Stimulated activated CD4-positive, alpha-beta T cell treated with anti-CD3 and anti-CD28 coated beads, Interleukin-15, amount 100 ng/mL, for 48 hours (primary cell): ENCODE measurements around the gene TACR1.
"Not testable (repeated sequence)": the region's sequence is repeated elsewhere in the genome, so short reads cannot be mapped to it uniquely, and the experiment has no call there.

Experiments used
- DNase-seq, 2 donors: peaks; one replicate each; pipeline ENCODE4 v3.0.0-alpha.2; 2020; ENCODE audit warnings: low read depth in 2 of 2

TACR1 gene

DNA sequence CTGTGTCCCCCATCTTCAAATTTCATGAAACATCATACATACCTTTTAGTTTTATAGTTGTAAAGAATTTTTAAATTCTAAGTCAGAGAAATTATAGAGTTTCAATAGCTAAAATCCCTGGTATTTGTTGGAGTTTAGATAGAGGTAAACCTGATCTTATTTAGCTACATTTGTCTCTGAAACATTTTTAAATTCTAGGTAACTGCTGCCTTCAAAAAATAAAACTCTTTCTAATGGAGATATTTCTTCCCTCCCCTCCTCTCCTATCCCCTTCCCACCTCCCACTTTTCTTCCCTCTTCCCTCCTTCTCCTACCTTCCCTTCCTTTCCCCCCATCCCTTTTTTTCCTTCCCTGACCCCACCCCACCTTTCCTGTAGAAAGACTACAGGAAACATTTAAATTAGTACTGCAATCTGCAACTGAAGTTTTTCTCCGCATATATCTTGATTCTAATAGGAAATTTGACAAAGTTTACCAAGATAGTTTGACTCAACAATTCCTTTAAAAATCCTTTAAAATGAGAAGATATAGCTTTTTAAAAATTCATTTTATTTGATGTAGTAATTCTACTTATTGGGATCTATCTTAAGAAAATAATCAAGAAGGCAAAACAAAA, 4.1 kb downstream of the TACR1 start:
- DNase-seq = no peak

DNA sequence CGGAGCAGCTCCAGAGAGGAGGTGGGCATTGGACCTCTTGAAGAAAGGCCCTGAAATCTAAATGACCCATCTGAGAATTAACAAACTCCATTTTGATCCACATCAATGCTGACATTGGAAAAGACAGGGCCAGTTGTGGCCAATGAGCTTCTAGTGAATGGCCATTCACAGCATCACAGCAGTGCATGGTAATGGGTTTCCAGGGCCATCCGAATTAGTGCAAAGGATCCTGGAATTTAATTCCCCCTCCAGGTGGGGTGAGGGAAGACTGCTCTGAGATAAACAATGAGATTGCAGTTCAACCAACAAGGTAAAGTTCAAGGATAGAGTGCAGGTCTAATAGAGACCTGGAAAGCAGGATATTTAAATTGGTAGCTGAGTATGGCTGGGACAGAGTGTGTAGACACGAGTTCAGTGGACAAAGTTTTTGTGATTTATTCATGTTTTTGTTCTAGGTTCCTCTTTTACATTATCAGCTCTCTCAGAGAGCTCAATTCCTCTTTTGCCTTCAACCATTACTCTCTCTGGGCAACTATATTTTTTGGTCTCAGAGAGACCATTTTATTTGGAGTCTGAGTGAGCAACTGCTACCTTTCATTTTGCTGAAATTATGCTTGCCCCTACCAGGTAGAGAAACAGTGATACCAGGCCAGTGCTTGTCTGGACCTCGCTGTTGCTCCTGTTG, 5.0 kb downstream of the TACR1 start:
- DNase-seq = no peak

- no peak for DNase-seq
Observed at GRCh38 chr2:75192496-75192895, 6.8 kb downstream of the TACR1 start.

DNA sequence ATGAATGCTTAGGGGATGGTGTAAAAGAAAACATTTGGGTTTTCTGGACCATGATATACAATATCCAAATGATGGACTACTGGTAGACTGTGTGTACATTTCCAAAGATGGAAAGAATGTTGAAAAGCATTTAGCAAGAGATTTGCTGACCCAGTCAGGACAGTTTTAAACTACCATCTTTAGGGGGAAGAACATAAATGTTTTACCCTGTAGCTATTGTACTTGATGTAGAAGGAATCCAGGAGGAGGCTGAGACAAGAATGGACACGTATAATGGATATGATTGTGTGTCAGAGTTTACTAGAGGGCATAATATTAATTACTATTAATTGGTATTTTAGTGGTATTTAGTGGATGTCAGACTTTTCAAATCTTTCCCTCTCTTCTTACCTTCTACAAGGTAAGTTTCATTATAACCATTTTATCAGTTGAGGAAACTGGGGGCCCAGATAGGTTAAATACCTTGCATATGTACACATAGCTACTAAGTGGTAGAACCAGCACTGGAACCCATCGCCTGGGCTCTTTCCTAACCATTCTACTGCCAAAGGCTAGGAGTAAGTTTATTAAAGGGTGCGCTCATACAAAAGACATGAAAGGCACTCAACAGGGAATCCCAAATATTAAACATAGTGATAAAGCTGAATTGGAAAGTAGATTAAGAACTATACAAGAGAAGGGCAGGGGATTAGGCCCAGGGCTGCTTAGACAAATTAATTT, 8.9 kb downstream of the TACR1 start:
- no peak for DNase-seq

GRCh38 chr2:75186821-75187220, 12.5 kb downstream of the TACR1 start:
- DNase-seq = no peak

DNA sequence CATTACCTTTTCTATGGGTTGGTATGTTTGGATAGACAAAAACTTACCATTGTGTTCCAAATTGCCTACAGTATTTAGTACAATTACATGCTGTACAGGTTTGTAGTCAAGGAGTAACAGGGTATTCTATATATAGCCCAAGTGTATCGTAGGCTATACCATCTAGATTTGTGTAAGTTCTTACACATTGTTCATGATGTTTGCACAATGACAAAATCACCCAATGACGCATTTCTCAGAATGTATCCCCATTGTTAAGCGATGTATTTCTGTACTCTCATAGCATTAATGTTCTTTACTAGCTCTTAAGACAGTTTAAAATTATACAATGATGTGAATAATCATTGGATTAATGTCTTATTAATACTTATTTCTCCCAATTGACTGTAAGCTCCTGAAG, 16.7 kb downstream of the TACR1 start:
- DNase-seq = no peak

DNA sequence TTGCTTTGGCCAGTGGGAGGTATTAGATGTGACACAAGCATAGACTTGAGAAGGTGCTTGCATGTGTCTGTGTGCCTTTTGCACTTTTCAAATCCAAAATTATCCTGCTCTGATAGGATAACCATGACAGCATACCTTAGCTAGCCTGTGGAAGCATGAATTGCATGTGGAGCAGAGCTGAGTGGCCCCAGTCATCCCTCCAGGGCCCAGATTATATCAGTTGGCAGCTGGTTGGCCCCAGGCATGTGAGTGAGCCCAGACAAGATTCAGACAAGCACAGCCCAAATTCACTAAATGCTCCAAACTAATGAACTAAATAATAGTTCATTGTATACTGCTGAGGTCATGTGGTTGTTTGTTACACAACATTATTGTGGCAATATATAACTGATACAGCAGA, 18.8 kb downstream of the TACR1 start:
- DNase-seq = no peak

DNA sequence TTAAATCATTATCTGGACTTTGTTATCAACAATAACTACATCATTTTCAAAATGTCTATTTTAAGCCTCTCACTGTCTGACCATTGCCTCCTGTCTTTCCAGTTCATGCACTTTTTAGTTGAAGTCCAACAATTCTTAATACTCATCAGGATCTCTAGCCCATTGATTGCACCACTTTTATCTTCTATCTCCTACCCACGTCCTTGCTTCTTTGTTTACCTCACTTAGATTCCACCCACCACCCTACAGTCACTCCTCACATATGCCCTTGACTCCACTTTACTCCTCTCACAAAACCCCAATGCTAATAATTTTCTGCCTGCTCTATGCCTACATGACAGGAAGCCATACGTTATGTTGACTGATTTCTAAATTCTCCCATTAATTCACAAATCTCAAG, 21.9 kb downstream of the TACR1 start:
- DNase-seq = no peak

DNA sequence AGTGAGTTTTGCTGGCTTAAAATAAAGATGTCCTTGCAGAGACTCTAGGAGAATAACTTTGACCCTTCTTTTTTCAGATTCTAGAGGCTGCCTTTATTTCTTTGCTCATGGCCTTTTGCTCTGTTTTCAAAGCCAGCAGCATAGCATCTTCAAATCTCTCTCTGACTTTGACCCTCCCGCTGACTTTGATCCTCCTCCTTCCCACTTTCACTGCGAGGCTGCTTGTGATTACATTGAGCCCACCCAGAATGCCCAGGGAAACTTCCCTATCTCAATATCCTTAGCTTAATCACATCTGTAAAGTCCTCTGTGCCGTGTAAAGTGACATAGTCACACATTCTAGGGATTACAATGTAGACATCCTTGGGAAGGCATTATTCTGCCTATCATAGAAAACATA, 23.9 kb downstream of the TACR1 start:
- no peak for DNase-seq

GRCh38 chr2:75174981-75175380, 24.3 kb downstream of the TACR1 start:
- no peak for DNase-seq

- no peak for DNase-seq
Observed at GRCh38 chr2:75174519-75174918, 24.8 kb downstream of the TACR1 start.

DNA sequence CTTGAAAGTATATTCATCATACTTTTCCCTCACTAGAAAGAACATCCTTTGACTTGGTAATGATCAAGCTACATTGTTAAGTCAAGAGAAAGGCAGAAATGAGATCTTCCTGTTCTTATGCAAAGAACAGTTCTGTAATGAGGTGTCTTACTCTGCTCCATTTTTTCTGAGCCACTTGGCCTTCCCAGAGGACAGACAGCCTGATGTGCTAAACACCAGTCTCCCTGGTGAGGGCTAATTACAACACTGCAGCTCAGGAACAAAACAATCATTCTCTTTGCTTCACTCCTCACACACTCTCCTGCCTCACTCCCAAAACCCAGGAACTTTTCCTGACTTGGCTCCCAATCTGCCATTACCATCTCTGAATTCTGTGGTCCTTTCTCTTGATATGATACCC, 25.6 kb downstream of the TACR1 start:
- DNase-seq = no peak

DNA sequence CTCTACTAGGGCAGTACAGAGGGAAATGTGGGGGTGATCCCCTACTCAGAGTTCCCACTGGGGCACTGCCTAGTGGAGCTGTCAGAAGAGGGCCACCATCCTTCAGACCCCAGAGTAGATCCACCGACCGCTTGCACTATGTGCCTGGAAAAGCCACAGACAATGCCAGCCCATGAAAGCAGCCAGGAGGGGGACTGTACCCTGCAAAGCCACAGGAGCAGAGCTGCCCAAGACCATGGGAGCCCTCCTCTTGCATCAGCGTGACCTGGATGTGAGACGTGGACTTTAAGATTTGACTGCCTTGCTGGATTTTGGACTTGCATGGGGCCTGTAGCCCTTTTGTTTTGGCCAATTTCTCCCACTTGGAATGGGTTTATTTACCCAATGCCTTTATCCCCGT, 27.9 kb downstream of the TACR1 start:
- not testable (repeated sequence) for DNase-seq

GRCh38 chr2:75170889-75171288, 28.4 kb downstream of the TACR1 start:
- DNase-seq = no peak

DNA sequence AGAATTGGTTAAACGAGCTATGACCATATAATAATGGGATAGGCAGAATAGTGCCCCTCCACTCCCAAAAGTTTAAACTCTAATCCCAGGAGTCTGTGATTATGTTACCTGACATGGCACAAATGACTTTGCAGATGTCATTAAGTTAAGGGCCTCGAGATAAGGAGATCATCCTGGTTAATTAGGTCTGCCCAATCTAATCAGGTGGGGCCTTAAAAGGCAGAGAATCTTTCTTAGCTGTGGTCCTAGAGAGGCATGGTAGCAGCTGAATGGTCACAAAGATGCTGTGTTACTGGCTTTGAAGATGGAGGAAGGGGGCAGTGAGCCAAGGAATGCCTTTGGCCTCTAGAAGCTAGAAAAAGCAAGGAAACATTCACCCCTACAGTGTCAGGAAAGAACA, 31.1 kb downstream of the TACR1 start:
- no peak for DNase-seq

- no peak for DNase-seq
Observed at GRCh38 chr2:75166491-75166890, 32.8 kb downstream of the TACR1 start.

GRCh38 chr2:75162897-75163296, 36.4 kb downstream of the TACR1 start:
- no peak for DNase-seq

- DNase-seq = no peak
Observed at GRCh38 chr2:75162259-75162658, 37.1 kb downstream of the TACR1 start.

- no peak for DNase-seq
Observed at GRCh38 chr2:75157435-75157834, 41.9 kb downstream of the TACR1 start.

DNA sequence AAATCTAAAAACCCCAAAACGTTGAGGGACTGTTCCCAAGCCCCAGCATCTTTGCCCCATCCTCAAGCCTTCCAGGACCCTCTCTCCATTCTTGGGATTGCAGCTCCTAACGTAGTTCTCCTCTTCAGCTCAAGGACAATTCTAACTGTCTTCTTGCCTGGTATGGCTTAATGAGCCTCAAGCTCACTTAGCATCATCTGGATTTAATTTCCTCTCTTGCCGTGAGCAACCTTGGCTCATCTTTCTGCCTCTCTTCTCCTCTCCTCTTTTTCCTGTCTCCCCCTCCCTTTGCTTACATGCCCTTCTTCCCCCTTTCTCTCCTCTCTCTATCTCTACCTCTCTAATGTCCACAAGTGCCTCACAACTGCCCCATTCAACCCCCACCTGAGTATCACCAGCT, 44.2 kb downstream of the TACR1 start:
- no peak for DNase-seq

GRCh38 chr2:75153221-75153620, 46.1 kb downstream of the TACR1 start:
- no peak for DNase-seq

- not testable (repeated sequence) for DNase-seq
Observed at GRCh38 chr2:75152243-75152642, 47.1 kb downstream of the TACR1 start.

GRCh38 chr2:75147884-75148283, 51.4 kb downstream of the TACR1 start:
- not testable (repeated sequence) for DNase-seq
